GM18520 (cell line): ENCODE measurements around the gene PDGFA.

Experiments
- ATAC-seq: cut with Tn5 transposase; IDR thresholded peaks from one replicate; pipeline ENCODE4 v1.9.1; 2021; ENCODE audit not compliant: unreplicated experiment

The PDGFA gene

GRCh38 chr7:462173-463103 lies 57.2 kb downstream of the PDGFA start:
- ATAC-seq, result no peak

GRCh38 chr7:461453-462172 lies 58.0 kb downstream of the PDGFA start:
- ATAC-seq, result no peak

- no peak for ATAC-seq
These were observed 58.6 kb downstream of the PDGFA start for GRCh38 chr7:461117-461452.

- no peak for ATAC-seq
These were observed 59.1 kb downstream of the PDGFA start for GRCh38 chr7:460374-461116.

GRCh38 chr7:459584-460373 lies 59.9 kb downstream of the PDGFA start:
- ATAC-seq, result no peak

- no peak for ATAC-seq
These were observed 61.0 kb downstream of the PDGFA start for GRCh38 chr7:458511-459245.

- ATAC-seq, result no peak
These were observed 61.7 kb downstream of the PDGFA start for GRCh38 chr7:457814-458510.

- ATAC-seq, result no peak
These were observed 64.3 kb downstream of the PDGFA start for GRCh38 chr7:455110-455928.

- ATAC-seq, result no peak
These were observed 65.1 kb downstream of the PDGFA start for GRCh38 chr7:454356-455109.

- no peak for ATAC-seq
These were observed 65.9 kb downstream of the PDGFA start for GRCh38 chr7:453597-454306.

GRCh38 chr7:452791-453455 lies 66.7 kb downstream of the PDGFA start:
- ATAC-seq, result no peak

GRCh38 chr7:452226-452751 lies 67.4 kb downstream of the PDGFA start:
- ATAC-seq, result no peak

GRCh38 chr7:451255-452225 lies 68.1 kb downstream of the PDGFA start:
- ATAC-seq, result no peak

GRCh38 chr7:450741-451140 lies 68.9 kb downstream of the PDGFA start:
- no peak for ATAC-seq

GRCh38 chr7:450036-450435 lies 69.6 kb downstream of the PDGFA start:
- ATAC-seq, result no peak
